ENCODE measurements around the gene CCSER2. TPM values are rescaled to one million over a fixed set of nuclear protein-coding genes. Genes with fewer than 3 reads are reported as not detected.

The CCSER2 gene
- polyA plus RNA-seq, 1 of the 3 experiments (the other 2 are of a cell fraction): 8.5 TPM

DNA sequence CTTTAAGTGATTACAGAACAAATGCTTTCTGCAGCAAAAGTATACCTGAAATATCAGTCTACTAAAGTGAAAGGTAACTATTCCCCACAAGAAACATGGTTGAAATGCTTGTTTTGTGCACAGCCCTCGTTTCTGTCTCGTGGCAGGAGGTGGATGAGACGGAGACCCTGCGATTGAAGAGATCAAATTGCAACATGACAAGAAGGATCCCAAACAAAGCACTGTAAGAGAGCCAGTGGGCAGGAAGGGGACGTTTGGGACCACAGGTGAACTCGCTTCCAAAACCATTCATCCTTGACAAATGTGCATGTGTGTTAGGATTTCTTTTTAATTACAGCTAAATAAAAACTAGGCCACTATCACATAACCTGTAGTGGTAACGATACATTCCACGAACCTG is 192.6 kb downstream of the CCSER2 start (continued):
- TF ChIP-seq, protein P1, sequence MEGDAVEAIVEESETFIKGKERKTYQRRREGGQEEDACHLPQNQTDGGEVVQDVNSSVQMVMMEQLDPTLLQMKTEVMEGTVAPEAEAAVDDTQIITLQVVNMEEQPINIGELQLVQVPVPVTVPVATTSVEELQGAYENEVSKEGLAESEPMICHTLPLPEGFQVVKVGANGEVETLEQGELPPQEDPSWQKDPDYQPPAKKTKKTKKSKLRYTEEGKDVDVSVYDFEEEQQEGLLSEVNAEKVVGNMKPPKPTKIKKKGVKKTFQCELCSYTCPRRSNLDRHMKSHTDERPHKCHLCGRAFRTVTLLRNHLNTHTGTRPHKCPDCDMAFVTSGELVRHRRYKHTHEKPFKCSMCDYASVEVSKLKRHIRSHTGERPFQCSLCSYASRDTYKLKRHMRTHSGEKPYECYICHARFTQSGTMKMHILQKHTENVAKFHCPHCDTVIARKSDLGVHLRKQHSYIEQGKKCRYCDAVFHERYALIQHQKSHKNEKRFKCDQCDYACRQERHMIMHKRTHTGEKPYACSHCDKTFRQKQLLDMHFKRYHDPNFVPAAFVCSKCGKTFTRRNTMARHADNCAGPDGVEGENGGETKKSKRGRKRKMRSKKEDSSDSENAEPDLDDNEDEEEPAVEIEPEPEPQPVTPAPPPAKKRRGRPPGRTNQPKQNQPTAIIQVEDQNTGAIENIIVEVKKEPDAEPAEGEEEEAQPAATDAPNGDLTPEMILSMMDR (IDR thresholded peaks at IDR 0.05): no peak
- TF ChIP-seq GABPA (IDR thresholded peaks at IDR 0.05; ENCODE audit: low read depth): no peak
- no peak for TF ChIP-seq CHD2 (IDR thresholded peaks at IDR 0.05; ENCODE audit: low read length, partially characterized antibody)

DNA sequence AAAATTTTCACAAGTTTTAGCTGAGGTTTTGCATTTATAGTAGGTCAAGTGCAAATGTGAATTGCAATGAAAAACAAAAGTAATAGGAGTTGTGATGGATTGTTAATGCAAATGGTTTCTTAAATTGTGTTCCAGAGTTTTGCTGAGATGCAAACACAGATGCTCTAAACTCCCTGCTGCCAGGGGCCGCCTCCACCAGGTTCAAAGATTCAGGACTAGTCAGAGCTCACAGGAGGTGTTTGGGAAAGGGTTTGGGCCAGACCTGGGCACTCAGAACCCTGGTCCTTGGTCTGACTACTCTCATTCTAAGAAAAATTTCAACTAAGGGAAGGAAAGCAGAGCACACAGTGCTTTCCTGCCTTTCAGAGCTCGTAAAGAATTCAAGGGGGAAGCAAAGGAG is 193.1 kb downstream of the CCSER2 start:
- Histone ChIP-seq H3K79me2 (ENCODE audit: insufficient read depth) (no peaks in the 10 kb centered on the region), H2AFZ (ENCODE audit: low read depth) (no peak overlapping the region), H3K4me3 (ENCODE audit: low read depth in 2 of 2, low read length in 1 of 2) (no peak overlapping the region), H3K27me3 (ENCODE audit: insufficient read depth) (no peaks in the 10 kb centered on the region), H3K9me3 (no peaks in the 10 kb centered on the region), H3K4me1 (ENCODE audit: control insufficient read depth in 1 of 2, insufficient read depth in 2 of 2, low read depth in 1 of 2, low read length in 1 of 2) (peaks cover 0 to 9% of the 10 kb centered on the region in 2 experiments; a peak in 2 of 4 replicates), H3K9ac (no peak overlapping the region), H3K4me2 (no peak overlapping the region), H3K9me2 (no peaks in the 10 kb centered on the region), H3F3A (replicated peaks; ENCODE audit: insufficient read depth) (no peaks in the 10 kb centered on the region), H3K27ac (ENCODE audit: low read depth in 2 of 2, low read length in 1 of 2) (no peak overlapping the region), H3K36me3 (replicated peaks in 1 of 2; ENCODE audit: control insufficient read depth in 1 of 2, insufficient read depth in 2 of 2, low read length in 1 of 2) (no peaks in the 10 kb centered on the region), H4K20me1 (ENCODE audit: insufficient read depth) (no peaks in the 10 kb centered on the region)
- CTCF ChIA-PET: no interaction called here
- WGBS (ENCODE audit: low lambda C conversion rate): 88% methylated on average over 2 of the region's 2 CpGs
- no peak for DNase-seq
- POLR2A ChIA-PET: no interaction called here
- TF ChIP-seq TCF12 (IDR thresholded peaks at IDR 0.05) (no peak), YY1 (IDR thresholded peaks at IDR 0.05; ENCODE audit: low read depth) (no peak), EZH2phosphoT487 (IDR thresholded peaks at IDR 0.05; ENCODE audit: borderline replicate concordance, low read depth) (no peak), FOSL2 (IDR thresholded peaks at IDR 0.05; ENCODE audit: borderline replicate concordance, low read depth) (no peak)
- TF ChIP-seq, protein P2, sequence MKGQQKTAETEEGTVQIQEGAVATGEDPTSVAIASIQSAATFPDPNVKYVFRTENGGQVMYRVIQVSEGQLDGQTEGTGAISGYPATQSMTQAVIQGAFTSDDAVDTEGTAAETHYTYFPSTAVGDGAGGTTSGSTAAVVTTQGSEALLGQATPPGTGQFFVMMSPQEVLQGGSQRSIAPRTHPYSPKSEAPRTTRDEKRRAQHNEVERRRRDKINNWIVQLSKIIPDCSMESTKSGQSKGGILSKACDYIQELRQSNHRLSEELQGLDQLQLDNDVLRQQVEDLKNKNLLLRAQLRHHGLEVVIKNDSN (IDR thresholded peaks at IDR 0.05; ENCODE audit: borderline replicate concordance, low read depth): no peak
- TF ChIP-seq, protein P3, sequence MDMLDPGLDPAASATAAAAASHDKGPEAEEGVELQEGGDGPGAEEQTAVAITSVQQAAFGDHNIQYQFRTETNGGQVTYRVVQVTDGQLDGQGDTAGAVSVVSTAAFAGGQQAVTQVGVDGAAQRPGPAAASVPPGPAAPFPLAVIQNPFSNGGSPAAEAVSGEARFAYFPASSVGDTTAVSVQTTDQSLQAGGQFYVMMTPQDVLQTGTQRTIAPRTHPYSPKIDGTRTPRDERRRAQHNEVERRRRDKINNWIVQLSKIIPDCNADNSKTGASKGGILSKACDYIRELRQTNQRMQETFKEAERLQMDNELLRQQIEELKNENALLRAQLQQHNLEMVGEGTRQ (IDR thresholded peaks at IDR 0.05; ENCODE audit: borderline replicate concordance, low read depth, low read length): no peak
- TF ChIP-seq, protein P4, sequence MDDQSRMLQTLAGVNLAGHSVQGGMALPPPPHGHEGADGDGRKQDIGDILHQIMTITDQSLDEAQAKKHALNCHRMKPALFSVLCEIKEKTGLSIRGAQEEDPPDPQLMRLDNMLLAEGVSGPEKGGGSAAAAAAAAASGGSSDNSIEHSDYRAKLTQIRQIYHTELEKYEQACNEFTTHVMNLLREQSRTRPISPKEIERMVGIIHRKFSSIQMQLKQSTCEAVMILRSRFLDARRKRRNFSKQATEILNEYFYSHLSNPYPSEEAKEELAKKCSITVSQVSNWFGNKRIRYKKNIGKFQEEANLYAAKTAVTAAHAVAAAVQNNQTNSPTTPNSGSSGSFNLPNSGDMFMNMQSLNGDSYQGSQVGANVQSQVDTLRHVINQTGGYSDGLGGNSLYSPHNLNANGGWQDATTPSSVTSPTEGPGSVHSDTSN (IDR thresholded peaks at IDR 0.05): no peak

Data from SK-N-SH (cell line).